ENCODE measurements around the gene TNKS2.
"Not testable (repeated sequence)": the region's sequence is repeated elsewhere in the genome, so short reads cannot be mapped to it uniquely, and the experiment has no call there.

The TNKS2 gene

DNA sequence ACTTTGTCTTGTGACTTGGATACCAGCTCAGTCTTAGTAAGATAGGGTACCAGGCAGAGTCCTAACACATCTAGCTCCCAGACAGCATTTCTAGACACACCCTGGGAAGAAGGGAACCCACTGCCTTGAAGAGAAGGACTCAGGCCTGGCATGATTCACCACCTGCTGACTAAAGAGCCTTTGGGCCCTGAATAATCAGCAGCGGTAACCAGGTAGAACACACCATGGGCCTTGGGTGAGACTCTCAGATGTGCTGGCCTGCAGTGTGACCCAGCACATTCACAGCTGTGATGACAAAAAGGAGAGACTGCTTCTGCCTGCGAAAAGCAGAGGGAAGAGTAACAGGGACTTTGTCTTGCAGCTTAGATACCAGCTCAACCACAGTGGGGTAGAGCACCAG lies 10.4 kb upstream of the TNKS2 start:
- H3K4me3 ChIP-seq (ENCODE audit: low read depth, low read length), result no peak overlapping the region
- DNase-seq (ENCODE audit: low read depth), result no peak

DNA sequence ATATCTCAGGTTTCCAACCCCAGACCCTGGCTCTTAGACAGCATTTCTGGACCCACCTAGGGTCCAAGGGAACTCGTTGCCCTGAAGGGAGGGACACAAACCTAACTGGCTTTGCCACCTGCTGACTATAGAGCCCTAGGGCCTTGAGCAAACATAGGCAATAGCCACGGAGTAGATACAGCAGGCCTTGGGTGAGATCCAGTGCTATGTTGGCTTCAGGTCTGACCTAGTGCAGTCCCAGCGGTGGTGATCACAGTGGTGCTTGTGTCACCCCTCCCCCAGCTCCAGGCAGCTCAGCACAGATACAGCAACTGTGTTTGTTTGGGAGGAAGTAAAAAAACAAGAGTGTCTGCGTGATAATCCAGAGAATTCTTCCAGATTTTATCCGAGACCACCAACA lies 9.7 kb upstream of the TNKS2 start:
- H3K4me3 ChIP-seq (ENCODE audit: low read depth, low read length), result no peak overlapping the region
- no peak for DNase-seq (ENCODE audit: low read depth)

DNA sequence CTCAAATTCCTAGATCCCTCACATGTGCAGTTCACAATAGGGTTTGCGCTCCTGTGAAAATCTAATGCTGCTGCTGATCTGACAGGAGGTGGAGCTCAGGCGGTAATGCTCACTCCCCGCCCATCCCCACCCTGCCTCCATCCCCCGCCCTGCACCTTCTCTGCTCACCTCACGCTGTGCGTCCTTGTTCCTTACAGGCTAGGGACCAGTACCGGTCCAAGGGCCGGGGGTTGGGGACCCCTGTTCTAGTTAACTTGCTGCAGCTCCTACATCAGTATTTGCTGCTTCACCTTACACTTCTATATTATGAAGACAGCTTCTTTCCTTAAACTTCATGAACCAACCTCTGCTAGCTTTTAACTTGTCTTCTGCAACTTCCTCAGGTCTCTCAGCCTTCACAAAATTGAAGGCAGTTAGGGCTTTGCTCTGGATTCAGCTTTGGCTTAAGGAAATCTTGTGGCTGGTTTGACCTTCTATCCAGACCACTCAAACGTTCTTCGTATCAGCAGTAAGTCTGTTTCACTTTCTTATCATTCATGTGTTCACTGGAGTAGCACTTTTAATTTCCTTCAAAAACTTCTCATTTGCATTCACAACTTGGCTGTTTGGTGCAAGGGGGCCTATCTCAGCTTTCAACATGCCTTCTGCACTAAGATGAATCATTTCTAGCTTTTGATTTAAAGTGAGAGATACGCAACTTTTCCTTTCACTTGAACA lies 1.7 kb upstream of the TNKS2 start:
- no peak for DNase-seq (ENCODE audit: low read depth)
- H3K4me3 ChIP-seq (ENCODE audit: low read depth, low read length), result no peak overlapping the region

DNA sequence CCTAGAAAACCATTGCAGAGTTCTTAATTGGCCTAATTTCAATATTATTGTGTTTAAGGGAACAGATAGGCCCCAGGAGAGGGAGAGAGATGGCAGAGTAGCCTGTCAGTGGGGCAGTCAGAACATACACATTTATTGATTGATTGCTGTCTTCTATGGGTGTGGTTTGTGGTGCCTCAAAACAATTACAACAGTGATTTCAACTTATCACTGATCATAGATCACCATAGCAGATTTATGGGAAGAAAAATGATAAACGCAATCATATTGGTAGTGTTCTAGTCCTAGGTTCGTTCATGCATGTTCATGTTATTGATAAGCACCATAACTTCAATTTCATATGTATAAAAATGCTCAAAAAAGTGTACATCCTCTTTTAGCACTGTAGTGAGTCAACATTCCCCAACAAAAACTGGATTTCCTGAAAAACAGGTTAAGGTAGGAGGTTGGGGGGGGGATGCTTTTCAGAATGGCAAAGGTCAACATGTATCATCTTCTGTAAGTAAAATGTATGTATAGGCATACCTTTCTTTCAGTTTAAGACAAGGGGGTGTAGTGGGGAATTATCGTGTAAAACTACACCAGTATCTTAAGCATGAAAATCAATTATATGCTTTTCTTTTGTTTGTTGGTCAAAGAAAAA lies 1.1 kb upstream of the TNKS2 start:
- no peak for DNase-seq (ENCODE audit: low read depth)
- H3K4me3 ChIP-seq (ENCODE audit: low read depth, low read length), result peak overlapping the region; percentile 97

DNA sequence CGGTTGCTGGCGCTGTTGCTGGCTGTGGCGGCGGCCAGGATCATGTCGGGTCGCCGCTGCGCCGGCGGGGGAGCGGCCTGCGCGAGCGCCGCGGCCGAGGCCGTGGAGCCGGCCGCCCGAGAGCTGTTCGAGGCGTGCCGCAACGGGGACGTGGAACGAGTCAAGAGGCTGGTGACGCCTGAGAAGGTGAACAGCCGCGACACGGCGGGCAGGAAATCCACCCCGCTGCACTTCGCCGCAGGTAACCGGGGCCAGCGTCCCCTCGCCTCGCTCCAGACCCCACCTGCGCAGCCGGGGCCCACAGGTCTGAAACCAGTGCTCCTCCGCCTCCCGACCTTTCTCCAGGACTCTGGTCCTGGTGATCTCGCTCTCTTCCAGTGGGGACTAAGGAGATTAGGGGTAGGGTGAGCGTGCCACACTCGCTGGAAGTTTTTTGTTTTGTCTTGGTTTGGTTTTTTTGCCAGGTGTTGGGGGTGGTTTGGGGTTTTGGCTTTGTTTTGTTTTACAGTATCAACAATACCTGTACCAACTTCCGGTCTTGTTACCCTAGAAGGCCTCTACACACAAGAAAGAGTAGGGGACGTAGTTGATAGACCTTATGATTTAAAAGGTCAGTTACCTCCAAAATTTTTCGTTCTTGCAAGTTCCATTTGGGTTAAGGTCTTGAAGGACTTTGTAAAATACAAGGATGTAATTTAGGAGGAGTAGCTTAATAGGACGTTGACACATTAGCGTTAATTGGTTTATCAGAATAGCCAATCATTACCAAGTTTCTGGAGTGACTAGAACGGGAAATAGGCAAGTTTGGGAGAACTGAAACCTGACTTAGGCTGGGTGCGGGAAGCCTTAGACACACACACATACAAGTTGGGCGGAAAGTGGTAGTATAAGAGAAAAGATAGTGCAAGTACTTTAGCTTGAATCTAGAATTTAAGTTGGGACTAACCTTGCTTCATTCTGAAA lies 704 bp downstream of the TNKS2 start:
- DNase-seq (ENCODE audit: low read depth), result no peak
- peak overlapping the region; percentile 97 for H3K4me3 ChIP-seq (ENCODE audit: low read depth, low read length)

DNA sequence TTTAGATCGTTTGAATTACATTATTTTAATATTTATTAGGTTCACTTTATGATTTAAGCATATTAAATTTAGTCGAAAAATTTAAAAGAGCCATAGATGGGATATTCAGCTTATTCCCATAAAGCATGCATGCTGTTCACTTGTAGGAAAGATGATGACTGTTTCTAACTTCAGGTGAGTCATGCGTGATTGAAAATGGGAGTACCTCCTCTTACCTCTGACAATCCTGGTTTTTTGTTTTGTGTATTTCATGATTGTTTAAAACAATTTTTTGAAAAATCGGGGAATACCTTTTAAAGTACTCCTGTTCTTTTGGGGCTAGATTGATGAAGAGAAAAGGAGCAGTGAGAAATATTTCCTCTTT lies 1.4 kb downstream of the TNKS2 start:
- DNase-seq (ENCODE audit: low read depth), result no peak
- peak overlapping the region; percentile 97 for H3K4me3 ChIP-seq (ENCODE audit: low read depth, low read length)

DNA sequence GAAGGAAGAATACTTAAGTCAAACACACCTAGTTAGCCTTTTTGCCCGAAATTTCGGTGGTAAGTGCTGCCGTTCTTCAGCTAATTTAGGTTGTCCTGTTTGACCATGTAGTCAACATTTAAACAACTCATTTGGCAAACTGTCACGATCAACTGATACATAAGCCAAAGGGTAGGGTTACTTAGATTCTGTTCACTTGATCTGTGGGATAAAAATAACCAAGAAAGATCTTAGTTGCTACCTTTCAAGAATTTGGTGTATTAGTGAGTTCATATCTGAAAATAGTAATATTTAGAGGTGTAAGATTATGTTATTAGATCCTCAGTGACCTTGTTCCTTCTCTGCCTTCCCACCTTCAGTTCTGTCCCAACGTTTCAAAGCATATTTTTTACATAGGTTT lies 2.0 kb downstream of the TNKS2 start:
- DNase-seq (ENCODE audit: low read depth), result no peak
- peak overlapping the region; percentile 97 for H3K4me3 ChIP-seq (ENCODE audit: low read depth, low read length)

DNA sequence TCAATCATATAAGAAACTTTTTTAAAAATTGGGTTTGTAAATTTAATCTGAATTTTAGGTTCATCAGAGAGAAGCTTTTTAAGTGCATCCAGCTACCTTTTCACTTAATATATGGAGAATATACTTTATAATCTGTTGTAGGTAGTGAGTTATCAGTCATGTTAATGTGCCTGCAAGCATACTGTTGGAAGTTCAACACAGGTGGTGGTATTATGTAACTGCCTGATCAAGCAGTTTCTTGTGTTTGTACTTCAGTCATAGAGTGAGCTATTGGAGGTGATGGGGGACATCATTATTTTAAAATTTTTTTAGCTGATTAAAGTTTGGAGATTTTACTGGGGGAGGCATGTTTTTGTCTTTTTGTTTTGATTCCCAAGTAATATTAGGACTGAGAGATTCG lies 2.5 kb downstream of the TNKS2 start:
- no peak for DNase-seq (ENCODE audit: low read depth)
- H3K4me3 ChIP-seq (ENCODE audit: low read depth, low read length), result no peak overlapping the region

DNA sequence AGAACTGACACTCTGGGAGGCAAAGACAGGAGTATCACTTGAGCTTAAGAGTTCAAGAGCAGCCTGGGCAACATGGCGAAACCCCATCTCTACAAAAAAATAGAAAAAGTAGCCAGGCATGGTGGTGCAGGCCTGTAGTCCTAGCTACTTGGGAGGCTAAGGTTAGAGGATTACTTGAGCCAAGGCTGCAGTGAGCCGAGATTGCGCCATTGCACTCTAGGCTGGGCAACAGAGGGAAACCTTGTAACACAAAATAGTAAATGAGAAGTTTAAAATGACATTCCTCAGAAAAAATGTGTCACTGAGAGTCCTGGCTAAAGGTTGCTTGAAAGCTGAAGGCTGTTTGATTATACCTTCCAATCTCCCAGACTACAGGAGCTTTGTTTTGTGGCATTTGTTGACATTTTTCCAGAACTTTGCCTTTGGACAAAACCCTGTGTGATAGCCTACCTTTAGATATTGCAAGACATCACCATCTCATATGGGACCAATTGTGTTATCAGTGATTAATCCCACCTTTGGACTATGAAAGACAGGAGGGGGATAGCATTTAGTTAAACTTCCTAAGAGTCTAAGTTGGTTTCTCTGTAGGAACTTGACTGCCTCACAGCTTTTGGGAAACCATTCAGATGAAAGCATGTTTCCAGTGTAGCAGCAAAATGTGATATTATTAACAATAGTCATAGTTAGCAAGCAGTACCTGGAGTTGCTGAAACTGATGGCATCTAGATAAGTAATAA lies 5.3 kb downstream of the TNKS2 start:
- H3K4me3 ChIP-seq (ENCODE audit: low read depth, low read length), result no peak overlapping the region
- DNase-seq (ENCODE audit: low read depth), result no peak

DNA sequence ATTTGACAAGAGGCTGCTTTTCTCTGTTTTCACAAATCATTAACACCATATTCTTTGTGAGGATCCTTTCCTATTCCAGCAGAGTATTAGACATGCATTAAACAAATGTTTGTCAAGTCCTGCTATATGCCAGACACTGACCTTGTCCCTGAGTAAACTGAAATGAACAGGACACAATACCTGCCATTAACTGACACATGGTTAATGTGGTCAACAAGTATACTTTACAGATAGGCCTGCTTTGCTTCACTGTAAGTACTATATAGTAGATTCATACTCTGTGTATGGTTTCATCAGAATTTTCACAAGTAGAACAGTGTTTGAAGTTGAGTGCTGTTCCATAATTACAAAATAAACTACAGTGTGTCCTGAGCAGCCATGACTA lies 5.9 kb downstream of the TNKS2 start:
- no peak for DNase-seq (ENCODE audit: low read depth)

DNA sequence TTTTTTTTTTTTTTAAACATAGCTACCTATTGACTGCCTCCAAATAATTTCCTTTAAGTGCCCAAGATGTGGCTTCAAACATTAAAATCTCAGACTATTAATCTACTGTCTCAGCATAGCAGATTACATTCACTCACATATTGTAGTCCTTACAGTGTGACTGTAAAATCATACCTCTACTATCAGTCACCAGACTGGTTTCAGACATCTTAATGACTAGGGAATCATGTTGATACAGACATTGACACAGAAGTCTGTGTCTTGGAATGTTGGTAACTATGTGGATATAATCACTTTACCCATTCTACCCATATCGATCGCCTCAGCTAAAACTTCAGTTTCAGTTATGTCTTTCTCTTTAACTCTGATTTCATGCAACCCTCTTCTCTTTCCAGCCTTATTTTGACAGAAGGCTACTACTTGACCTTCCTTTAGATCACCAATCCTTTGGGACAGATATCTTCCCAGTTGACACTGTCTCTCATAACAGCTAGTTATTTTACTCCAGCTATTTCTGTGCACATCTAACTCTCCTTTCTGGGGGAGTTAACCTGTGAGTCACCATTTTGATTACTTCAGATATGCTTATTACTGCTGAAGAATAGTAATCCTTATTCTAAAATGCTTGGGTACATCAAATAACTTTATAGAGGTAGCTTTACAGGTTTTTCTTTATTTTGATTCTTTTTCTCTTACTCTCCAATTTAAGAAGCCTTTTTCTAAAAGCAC lies 7.0 kb downstream of the TNKS2 start:
- H3K4me3 ChIP-seq (ENCODE audit: low read depth, low read length), result no peak overlapping the region
- DNase-seq (ENCODE audit: low read depth), result no peak

More for the DNA sequence above, 5.9 kb downstream of the TNKS2 start:
- no peak overlapping the region for H3K4me3 ChIP-seq (ENCODE audit: low read depth, low read length)

DNA sequence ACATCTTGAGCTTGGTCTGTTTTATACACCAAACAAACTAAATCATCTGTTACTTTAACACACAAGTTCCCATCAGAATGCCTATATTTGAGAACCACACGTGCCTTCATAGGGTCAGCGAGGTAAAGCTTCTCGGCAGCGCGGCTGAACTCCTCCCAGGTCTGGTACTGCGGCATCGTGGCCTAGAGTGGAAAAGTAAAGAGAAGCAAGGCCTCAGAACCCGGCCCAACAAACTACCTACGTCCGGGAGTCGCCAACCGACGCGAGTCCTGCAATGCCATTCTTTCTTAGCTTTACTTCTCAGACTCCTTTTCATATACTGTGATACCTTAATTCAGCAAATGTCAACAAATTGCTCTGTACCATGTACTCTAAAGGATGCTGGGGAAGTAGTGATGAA lies 9.0 kb downstream of the TNKS2 start:
- H3K4me3 ChIP-seq (ENCODE audit: low read depth, low read length); DNase-seq (ENCODE audit: low read depth): not testable (repeated sequence)

DNA sequence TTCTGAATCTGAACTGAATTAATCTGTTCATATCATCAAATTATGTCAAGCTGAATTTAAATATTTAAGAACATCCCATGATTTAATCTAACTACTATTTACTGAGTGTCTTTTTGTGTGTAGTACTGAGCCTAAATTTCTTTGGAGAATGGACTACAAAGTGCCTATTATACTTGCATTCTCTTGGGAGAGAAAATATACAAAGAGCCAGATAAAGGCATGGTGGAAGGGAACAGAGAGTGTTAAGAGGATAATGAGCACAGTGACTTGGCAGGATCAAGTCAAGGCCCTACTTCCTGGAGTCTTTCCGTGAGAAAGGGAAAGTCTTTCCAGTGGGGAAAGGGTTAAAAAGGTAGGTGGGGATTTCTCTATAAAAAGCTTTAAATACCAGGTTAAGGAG lies 15.0 kb downstream of the TNKS2 start:
- no peak for DNase-seq (ENCODE audit: low read depth)
- H3K4me3 ChIP-seq (ENCODE audit: low read depth, low read length), result no peak overlapping the region

DNA sequence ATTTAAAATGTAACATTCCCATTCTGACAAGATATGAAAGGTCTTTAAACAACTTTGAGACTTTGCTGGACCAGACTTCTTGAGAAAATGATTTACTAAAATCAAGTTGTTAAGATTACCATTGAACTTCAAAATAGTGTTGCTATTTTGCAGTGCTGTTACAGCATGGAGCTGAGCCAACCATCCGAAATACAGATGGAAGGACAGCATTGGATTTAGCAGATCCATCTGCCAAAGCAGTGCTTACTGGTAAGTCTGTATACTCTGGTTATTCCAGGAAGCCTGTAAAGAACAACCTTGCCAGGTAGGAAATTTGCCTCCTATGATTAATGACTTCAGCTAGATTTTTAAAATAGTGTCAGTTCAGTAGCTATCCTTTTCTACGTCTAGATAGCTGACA lies 18.8 kb downstream of the TNKS2 start:
- no peak for DNase-seq (ENCODE audit: low read depth)
- no peak overlapping the region for H3K4me3 ChIP-seq (ENCODE audit: low read depth, low read length)

DNA sequence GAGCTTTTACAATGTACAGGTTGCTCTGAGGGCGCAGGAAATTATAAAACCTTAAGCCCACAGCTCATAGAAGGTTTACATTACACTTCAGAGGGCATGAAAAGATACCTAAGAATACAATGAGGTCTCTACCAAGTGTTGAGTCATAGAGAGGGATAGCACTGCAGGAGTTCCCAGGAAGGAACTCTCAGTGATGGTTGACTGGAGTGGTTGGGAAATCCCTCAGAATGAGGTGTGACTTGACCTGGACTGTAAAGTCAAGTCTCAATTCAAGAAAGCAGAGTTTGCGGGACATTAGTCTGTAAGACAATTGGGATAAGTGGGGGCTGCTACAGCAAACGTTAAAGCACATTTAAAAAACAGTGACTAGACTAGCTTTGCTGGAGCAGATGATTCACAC lies 21.9 kb downstream of the TNKS2 start:
- no peak overlapping the region for H3K4me3 ChIP-seq (ENCODE audit: low read depth, low read length)
- no peak for DNase-seq (ENCODE audit: low read depth)

DNA sequence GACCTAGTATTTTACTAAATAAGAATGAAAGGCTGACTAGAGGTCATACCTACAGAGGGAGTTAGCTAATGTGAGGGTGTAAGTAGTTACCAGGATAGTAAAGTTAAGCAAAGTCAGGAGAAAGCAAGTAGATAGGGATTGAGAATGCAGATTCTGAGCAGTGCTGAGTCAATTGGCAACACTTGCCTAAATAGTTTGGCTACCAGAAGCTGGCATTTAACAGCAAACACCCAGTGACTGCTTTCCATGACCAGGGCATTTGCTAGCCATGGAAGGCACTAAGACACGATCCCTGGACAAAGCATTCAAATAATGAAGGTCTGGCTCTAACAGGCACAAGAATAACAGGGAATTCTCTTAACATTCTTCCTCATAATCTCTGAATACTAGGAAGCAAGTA lies 25.9 kb downstream of the TNKS2 start:
- H3K4me3 ChIP-seq (ENCODE audit: low read depth, low read length), result no peak overlapping the region
- no peak for DNase-seq (ENCODE audit: low read depth)

DNA sequence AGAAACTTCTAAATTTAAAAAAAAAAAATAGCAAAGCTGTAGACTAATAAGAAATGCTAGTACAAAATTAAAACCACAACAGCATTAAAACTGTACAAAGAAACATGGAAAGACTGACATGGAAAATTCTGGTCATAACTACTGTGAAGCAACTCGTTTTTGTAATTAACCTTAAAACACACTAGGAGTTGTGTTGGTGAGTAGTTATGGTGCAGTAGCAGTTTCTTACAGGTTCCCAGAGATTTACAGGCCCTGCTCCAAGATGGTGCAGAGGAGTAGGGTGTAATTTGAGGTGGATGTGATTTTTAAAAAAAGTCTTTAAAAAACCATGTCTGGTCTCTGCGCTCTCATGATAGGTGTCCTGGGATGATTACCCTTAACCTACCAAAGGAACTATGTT lies 31.0 kb downstream of the TNKS2 start:
- DNase-seq (ENCODE audit: low read depth), result no peak
- H3K4me3 ChIP-seq (ENCODE audit: low read depth, low read length), result no peak overlapping the region

DNA sequence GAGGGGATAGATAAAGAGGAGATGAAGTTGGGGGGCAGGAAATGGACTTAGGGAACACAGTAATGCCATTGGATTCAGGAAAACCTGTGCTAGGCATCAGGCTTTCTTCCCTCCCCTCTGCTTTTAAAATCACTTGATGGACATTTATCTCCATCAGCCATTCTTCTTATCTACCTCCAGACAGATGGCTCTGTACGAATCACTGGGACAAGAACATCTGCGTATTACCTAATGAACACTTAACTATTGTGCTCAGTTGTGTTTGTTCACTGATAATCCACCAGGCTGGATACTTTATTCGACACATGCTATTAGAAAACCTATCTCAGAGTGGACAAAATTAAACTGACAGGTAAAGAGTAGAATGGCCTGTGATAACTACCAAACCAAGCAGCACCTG lies 40.0 kb downstream of the TNKS2 start:
- no peak overlapping the region for H3K4me3 ChIP-seq (ENCODE audit: low read depth, low read length)
- DNase-seq (ENCODE audit: low read depth), result no peak

DNA sequence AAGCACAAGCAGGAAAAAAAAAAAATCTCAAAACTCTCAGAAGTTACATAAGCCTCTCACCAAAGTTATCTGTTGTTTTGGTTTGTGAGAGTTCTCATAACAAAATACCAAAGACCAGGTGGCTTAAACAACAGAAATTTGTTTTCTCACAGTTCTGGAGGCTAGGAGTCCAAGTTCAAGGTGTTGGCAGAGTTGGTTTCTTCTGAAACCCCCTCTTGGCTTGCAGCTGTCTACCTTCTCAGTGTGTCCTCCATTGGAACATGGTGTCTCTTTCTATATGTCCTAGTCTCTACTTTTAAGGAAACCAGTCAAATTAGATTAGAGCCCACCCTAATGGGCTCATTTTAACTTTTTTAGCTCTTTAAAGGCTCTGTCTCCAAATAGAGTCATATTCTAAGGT lies 44.9 kb downstream of the TNKS2 start:
- no peak for DNase-seq (ENCODE audit: low read depth)
- no peak overlapping the region for H3K4me3 ChIP-seq (ENCODE audit: low read depth, low read length)

All from skeletal muscle cell (primary cell).